Activated naive CD8-positive, alpha-beta T cell treated with anti-CD3 and anti-CD28 coated beads, Interleukin-2, amount 50 U/mL, for 16 hours (primary cell): ENCODE measurements around the gene EDN2.

Experiments used
- DNase-seq: peaks from one replicate; pipeline ENCODE4 v3.0.0-alpha.2; 2020; ENCODE audit warnings: low read depth, low spot score

The EDN2 gene

DNA sequence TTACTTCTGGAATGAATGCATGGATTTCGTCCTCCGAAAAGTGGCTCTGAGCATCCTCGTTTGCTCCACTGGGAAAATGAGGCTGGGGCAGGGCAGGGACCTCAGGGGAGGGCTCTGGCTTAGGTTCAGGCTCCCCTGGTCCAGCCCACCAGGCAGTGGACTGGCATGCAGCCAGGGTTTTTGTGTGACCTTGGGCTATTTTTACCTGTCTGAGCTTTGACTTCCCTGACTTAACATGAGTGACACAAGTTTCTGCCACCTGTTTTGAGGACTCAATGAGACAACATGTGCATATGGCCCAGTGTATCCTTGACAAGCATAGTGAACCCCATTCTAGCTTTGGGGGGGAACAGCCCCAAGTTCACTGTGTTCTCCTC, 32.6 kb upstream of the EDN2 start:
- DNase-seq: no peak

DNA sequence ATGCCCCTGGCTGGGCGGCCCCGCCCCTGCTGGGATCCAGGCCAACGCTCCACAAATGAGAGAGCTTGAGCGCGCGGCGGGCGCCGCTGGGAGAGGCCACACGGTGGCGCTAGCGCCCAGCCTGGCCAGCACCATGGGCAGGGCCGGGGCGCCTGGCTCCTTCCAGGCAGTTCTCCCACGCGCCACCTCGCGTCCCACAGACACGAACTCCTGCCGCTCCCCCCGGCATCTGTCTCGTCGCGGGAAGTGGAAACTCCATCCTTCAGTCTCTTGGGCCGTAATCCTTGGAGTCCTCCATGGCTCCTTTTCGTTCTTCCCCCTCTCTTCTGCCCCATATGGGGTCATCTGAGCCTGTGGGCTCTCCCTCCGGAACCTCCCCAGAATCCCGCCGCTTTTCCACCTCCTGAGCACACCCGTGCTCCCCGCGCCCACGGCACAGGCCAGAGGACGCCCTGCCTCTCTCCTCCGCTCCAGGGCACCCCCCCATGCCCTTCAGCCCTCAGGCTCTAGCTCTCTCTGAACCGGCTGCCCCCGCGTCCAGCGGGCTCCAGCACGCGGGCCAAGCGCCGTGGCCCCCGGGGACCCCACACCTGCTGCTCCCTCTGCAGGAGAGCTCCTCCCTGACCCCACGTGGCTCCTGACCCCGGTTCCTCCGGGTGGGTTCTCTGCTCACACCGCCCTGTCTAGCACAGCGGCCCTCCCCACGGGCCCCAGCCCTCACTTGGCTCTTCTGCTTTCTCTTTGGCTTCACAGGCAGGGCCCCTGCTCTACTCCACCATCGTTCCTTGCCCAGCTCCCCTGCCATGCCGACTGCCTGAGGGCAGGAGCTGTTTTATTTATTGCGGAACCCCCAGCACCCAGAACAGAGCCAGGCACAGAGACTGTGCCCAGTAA, 31.9 kb upstream of the EDN2 start:
- DNase-seq: no peak

DNA sequence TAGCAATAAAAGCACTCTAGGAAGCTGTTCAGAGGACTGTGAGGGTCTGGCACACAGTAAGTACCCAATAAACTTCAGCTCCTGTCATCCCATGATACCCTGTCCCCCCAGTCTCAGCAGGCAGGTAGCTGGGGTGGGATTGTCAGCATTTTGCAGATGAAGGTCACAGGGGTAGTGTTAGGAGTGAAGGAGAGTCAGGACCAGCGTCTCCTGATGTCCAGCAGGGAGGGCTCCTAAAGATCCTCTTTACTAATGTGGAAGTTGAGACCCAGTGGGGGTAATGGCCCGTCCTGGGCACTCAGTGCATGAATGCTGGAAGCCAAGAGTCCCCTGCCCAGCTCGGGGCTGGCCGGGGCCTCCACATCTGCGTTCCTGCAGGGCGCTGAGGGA, 31.3 kb upstream of the EDN2 start:
- DNase-seq: no peak

DNA sequence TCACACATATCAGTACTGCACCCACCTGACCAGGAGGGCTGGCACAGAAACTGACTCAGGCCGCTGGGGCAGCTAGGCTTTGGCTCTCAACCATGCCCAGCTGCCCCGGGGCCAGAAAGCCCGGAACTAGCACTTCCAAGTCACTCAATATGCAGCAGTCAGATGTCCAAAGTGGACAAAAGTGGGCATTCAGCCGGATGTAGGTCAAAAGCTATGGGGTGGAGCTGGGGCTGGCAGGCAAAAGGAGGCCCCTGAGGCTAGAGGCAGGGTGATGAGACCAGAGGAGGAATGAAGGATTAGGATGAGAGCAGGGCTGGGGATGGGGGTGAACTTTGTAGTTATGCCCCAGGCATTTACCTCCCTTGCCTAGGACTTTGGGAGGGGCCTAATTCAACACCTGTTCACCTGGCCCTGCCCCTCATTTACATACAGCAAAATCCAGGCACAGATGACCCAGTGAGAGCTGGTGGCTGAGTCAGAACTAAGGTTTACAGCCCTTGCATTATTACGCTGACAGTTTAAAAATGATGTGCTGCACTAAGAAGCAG, 30.7 kb upstream of the EDN2 start:
- DNase-seq: no peak

DNA sequence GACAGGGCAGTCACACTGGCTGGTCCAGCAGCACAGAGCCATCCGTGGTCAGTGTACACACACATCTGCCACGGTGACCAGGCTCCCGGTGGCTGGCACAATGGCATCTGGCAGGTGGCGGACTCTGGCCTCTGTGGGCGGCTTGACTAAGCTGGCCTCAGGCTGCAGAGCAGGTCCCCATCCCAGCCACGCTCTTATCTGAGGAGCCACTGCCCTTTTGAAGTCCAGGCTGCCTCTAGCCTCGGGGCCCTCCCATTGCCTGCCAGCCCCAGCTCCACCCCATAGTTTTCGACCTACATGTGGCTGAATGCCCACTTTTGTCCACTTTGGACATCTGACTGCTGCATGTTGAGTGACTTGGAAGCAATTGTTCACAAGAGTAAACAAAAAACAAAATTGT, 29.9 kb upstream of the EDN2 start:
- no peak for DNase-seq

DNA sequence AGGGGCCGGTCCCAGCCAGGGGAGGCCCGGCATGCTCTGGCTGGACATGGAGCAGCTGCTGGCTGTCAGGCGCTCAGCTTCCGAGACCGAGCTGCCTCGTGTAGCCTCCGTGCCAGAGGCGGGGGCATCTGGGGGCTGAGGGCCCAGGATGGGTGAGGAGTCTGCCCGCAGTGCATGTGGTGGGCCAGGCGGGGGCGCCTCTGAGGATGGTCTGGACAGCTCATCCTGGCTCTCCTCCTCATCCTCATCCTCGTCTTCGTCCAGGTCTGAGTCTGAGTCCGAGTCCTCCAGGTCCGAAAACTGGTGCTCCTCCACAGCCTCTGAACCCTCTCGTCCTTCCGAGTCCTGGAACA, 28.9 kb upstream of the EDN2 start:
- DNase-seq: no peak

DNA sequence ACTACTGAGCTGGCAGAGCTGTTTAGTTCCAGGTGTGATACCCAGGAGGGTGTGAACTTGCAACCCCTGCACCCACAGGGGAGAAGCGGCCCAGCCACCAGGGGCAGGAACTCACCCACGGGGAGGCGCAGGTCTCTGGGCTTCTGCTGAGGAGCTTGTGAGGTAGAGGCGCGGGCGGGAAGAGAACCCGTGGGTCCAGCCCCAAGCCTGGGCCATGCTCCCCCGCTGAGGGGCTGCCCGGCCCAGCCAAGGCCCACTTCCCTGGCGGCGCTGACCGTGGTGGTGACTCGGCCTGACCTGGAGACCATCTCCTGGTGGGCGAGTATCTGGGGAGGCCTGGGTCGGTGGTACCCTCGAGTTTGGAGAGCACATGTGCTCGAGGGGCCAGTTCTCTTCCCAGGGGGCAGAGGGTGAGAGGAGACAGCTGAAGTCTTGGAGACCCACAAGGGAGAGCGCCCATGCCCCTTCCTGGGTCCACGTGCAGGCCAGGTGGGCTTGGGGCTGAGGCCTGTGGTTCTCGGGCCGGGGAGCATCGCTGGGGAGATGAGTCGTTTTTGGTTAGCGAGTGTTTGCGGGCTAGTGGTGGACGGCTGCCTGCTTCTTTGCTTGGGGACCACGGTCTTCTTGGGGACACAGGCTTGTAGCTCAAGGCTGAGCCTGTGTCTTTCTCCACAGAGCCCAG, 28.4 kb upstream of the EDN2 start:
- DNase-seq: no peak

DNA sequence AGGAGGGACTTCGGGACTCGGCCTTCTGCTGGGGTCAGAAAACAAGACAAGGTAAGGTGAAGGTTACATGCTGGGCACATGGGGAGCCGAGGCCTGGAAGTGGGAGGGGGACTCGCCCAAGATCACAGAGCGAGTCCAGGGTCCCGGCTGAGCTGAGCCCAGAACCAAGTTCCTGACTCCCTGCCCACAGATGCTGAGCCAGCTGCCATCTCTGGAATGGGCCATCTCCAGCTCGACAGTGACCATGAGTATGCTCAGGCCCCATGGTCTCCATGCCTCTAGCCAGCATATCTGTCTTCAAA, 26.7 kb upstream of the EDN2 start:
- no peak for DNase-seq

DNA sequence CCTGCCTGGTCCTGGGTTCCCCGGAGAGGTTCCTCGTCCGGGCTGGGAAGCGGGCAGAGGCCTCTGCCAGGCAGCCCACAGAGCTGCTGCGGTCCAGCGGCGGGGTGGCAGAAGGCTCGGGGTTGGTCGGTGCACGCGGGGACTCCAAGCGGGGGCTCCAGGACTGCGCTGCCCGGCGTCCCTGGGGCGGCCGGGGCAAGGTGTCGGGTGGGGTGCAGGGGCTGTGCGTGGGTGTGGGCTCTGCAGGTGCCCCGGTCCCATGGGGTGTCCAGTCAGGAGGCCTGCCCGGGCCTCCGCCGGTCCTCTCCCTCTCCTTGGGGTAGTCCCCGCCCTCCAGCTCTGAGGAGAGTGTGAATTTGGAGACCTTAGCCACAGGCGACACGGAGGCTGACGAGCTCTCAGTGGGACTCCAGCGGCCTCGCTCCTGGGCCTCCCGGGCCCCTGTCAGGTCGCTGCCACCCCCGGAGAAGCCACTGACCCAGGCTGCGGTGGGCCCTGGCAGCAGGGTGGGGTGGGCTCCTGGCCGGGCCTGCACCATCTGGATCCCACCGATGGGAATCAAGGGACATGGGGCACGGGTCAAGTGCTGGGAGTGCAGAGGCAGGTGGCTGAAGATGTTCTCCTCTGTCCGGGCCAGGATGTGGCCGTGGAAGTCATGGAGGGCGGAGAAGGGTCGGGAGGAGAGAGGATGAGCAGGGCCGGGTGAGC, 26.2 kb upstream of the EDN2 start:
- DNase-seq: no peak

DNA sequence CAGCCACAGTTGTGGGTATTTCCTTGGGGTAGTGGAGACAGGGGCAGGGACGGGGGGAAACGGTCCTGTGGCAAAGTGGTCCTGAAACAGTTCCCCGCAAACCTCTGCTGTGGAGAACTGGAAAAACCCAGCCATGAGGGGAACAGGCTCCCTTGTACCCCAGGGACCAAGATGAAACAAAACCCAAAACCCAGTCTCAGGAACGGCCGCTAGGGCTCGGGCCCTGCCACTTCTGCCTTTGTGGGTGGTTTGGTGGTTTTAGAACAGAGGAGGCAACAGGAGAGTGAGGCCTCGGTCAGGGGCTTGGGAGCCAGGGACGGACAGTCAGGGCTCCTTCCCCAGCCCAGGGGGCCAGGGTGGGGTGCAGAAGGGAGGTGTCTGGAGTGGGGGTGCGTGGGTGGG, 24.8 kb upstream of the EDN2 start:
- DNase-seq: no peak

DNA sequence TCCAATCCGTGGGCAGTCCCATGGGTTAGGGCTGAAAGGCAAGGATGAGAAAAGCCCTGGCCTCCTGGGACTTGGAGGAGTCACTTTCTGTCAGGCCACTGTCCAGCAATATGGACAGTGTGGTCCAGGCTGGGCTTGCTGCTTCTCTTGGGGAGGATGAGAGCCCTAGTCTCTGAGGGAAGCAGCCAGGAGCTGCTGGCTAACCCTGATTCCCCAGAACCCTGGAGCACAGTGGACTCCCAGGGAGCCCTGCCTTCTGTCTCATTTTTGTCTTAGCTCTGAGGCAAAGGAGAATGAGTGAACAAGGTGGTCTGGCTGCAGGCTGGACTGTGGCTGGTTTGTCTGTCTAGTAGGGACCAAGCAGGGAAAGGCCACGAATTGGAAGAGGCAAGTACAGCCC, 23.8 kb upstream of the EDN2 start:
- no peak for DNase-seq

DNA sequence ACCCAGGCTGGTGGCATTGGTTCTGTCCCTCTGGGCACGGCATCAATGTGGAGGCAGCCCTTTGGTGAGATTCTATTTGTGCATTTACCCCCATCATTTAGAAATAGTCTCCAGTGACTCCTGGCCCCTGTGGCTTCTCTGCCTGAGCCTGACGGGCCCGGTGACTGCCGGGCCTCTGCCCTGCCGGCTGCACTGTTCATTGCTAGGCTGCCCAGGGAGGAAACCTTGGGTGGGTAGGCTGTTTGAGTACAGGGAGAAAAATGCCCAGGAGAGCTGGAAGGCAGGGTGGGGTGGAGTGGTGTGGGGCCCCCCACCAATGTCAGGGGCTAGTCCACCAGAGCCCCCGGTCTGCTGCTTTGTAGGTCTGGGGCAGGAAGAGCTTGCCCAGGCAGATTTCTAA, 23.4 kb upstream of the EDN2 start:
- DNase-seq: no peak

DNA sequence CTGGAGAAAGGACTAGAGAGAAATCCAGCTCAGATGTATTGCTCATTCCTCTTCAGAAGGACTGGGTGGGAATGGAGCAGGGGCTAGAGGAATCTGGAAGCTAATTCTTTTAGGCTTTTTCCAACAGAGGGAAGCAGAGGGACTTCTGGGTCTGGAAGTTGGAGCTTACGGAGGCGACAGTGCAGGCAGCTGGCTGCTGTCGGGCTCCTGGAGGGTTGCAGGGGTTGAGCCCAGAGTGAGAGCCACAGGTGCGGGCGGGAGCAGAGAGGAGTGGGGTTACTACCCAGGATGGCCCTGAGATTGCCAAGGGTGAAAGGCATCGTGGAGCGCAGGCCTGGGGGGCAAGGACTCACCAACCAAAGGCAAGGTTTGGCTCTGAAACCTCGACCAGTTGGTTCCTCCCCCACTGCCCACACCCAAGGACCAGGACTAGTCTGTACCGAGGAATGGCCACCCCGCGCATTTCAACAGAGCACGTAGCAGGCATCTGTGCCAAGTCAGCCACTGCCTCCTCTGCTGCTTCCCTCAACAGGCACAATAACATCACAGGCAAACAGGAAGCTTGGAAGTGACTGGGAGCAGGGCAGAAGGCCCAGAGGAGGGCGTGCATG, 22.7 kb upstream of the EDN2 start:
- DNase-seq: no peak

DNA sequence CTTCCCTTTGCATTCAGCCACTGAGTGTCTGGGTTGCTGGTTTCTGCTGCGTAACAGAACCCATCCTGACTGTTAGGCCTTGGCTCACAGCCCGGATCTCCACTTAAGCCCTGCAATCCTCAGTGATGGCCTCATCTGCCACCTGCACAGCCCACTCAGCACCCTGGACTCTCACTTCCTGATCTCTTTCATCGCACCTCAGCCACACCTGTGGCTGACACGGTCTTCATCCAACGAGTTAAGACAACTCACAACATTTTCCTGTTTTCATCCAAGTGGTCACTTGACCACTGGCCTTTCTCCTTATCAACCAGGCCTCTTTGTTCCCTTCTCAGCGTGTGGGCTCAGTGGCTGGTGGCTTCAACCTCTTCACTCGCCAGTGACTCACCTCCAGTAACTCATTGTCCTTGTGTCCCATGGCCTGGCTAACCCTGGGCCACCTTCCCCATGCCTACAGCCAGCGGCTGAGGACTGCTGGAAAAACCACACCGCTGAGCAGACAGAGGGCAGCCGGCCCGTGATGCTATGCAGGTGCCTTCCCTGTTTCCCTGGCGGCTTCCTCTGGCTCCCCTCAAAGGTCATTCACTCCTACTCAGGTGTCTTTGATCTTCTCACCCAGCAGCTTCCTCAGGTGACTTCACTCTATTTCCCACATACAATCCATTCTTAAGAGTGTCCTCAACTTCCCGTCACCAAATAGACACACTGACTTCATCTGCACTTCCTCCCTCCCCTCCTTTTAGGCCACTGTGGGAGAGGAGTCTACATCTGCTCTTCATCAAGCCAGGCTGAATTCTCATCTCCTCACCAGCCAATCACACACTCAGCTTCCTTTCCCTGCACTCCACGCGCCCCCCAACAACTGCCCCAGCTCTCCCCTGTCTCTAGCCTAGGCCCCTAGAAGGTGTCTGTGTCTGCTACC, 19.9 kb upstream of the EDN2 start:
- DNase-seq: no peak

DNA sequence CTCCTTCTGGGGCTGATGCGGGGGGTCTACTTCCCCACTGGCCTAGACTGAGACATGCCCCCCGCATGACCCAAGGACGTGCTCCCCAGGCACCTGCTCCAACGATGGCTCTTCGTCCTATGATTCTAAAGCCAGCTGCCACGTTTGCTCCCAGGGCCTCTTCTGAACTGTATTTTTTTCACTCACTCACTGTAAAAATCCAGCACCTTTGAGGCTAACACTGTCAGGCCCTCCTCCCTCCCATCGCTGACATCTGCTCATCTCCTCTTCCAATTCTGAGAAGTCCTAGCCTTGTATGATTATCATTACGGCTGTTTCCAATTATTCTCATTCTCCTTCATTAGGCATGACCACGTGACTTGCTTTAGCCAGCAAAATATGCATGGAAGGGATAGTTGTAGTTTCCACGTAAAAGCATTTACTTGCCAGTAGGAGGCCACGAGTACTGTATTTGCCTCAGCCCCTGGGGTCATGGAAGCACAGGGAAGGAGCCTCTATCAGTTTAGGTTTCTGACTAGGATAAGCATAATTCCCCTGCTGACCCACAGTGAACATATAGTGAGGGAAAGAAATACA, 19.1 kb upstream of the EDN2 start:
- no peak for DNase-seq

DNA sequence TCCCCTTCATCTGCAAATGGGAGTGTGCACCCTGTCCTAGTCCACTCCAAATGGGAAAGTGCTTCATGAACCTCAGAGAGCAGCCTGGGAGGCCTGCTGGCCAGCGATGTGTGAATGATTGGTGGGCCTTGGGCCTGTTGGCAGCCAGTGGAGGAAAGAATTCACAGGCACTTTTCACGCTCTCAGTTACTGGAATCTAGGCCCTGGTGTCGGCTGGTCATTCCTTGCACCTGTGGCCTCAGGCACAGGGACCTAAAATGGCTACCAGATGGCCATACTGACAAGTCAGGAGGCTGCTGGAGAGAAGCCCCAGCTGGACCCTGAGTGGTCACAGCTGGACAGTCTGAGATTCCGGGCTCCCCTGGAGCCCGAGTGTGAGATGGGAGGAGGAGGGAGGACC, 18.4 kb upstream of the EDN2 start:
- no peak for DNase-seq

DNA sequence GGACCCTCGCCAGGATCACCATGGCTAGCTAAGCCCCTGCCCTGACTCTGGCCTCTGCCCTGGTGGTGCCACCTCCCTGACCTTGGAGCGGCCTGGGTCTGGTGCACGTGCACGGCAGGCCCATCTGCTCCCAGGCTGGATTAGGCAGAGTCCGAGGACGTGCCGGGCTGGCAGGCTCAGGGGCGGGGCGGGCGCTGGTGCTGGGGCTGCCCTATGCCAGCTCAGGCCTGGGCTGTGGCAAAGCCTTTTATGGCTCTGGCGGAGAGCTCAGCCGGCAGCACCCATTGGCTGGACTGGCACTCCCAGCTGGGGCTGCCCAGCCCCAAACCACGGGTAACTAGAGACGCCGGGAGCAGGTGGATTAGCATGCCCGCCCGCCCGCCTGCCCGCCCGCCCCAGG, 17.1 kb upstream of the EDN2 start:
- DNase-seq: no peak

DNA sequence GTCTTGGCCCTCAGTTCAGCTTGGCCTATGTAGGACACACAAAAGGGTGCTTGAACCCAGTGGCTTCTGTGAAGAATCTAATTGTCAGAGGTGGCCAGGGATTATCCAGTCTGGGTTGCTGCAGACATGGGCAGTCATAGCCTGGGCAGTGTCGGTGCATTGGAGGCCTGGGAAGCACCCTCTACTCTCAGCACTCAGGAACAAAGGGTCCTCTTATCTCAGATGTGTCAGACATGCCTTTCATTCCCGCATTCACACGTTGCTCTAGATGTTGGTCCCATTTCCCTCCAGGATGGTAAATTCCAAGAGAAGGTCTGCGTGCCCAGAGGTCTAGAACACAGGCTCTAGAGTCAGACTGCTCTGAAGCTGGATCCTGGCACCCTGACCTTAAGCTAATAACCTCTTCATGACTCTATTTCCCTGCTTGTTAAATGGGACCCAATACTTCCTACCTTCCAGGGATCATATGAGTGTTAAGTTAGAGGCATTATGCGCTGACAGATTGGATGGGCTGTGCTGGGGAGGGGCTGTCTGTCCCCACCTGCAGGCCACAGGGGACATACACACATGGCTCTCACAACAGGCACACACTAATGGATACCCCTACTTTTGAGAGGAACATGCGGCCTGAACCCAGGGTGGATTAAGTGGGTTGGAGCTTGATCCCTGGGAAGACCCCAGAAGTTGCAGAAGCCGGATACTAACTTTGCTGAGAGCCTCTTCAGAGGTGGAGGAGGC, 16.5 kb upstream of the EDN2 start:
- no peak for DNase-seq

DNA sequence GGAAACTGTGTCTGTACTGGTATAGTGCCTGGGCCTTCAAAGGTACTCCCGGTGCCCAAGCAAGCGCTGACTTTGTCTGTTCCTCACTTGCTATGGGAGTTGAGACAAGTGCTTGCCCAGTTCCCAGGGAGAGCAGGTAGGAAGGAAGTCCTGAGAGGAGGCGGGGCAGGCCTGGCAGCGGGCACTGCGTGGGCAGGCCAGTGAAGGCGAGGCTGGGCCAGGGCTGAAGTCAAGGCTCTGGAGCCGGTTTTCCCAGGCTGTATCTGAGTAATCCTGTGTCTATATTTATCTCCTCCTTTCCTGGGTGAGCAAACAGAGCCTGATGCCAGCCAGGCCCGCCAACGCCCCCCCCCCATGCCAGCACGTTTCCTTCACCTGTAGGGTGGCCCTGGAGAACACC, 15.9 kb upstream of the EDN2 start:
- no peak for DNase-seq

DNA sequence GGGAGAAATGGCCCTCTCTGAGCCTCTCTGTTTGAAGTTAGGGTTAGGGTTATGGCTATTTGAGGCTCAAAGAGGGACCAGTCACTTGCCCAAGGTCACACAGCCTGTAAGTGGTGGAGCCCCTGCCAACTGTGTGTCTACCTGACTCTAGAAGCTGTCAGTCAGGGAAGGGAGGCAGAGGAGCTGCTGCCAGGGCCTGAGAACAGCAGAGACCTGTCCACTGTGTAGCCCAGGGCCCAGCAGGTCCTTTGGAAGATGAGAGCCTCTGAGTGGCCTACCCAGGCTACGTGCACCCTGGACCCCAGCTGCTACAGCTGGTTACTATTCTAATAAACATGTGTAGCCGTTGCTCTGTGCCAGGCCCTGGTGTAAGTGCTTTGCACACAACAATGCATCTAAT, 15.1 kb upstream of the EDN2 start:
- no peak for DNase-seq
